H1 (cell line): ENCODE data around the gene RAB36. TPM values are rescaled to one million over a fixed set of nuclear protein-coding genes. Genes with fewer than 3 reads are reported as not detected.

ENCODE experiments used
- ASH2L ChIP-seq: fragments of 200-600, 300-600 bp; sonication (generic); IDR thresholded peaks from one replicate; pipeline ENCODE4 v1.7.1; 2017; ENCODE audit warnings: low read length
- BCL11A ChIP-seq, 2 experiments: IDR thresholded peaks; one replicate each; pipeline ENCODE4 v1.6.1; 2011; ENCODE audit warnings: low read depth in 2 of 2, low read length in 2 of 2, mild to moderate bottlenecking in 2 of 2
- CREB1 ChIP-seq: IDR thresholded peaks from 2 replicates; pipeline ENCODE4 v1.6.1; 2012; ENCODE audit warnings: inconsistent platforms
- CTBP2 ChIP-seq: IDR thresholded peaks from 2 replicates; pipeline ENCODE4 v1.7.0; 2011; ENCODE audit warnings: borderline replicate concordance, mild to moderate bottlenecking, moderate library complexity, mixed read lengths, low read length; ENCODE audit not compliant: insufficient read depth, insufficient read length
- FOSL1 ChIP-seq: IDR thresholded peaks from 2 replicates; pipeline ENCODE4 v1.6.1; 2011; ENCODE audit warnings: mild to moderate bottlenecking, low read depth, low read length, moderate library complexity; ENCODE audit not compliant: insufficient read depth
- JUN ChIP-seq: IDR thresholded peaks from 2 replicates; pipeline ENCODE4 v1.6.1; 2011; ENCODE audit warnings: low read depth, mild to moderate bottlenecking, improper control_type of control experiment, low read length
- SP4 ChIP-seq: IDR thresholded peaks from 2 replicates; pipeline ENCODE4 v1.6.1; 2012; ENCODE audit warnings: low read length, inconsistent platforms
- TAF7 ChIP-seq: optimal IDR thresholded peaks from 2 replicates; pipeline ENCODE3; 2011; ENCODE audit warnings: low read depth, mild to moderate bottlenecking, inconsistent platforms, low read length, moderate library complexity, borderline replicate concordance
- TCF12 ChIP-seq: IDR thresholded peaks from 2 replicates; pipeline ENCODE4 v1.6.1; 2011; ENCODE audit warnings: low read depth, mild to moderate bottlenecking, low read length
- polyA plus RNA-seq, 7 experiments: library from polyadenylated mRNA; depleted of rRNA in 3 of 7; stranded (reverse) in 5 of 7; unstranded in 2 of 7; fragments of >200 nt in 5 of 7; fragments of 200-250 nt in 2 of 7; gene quantifications; 1 replicate in 5 of 7; 2 replicates in 1 of 7; 4 replicates in 1 of 7; pipeline versions ENCODE4 v1.2.1 to v1.2.3, GENCODE V29; 2011 to 2013; ENCODE audit warnings: missing spikeins in 2 of 7, mixed read lengths in 2 of 7
- total RNA-seq: library from RNA; stranded (reverse); fragmentation: NEBNext Ultra II Directional; extraction: Animal tissue kit (Norgen Biotek cat#: 25700); gene quantifications from 2 replicates; pipeline ENCODE4 v1.2.1, GENCODE V29; 2021
- TF ChIP-seq, protein P1 (sequence below): IDR thresholded peaks from 2 replicates; pipeline ENCODE4 v1.6.1; 2012; ENCODE audit warnings: inconsistent platforms

Gene RAB36
- total and polyA plus RNA-seq, 2 of the 8 experiments (the other 6 are each of a cell fraction or from before 2014, with no cell fraction given) = 1.0 to 1.5 TPM

DNA sequence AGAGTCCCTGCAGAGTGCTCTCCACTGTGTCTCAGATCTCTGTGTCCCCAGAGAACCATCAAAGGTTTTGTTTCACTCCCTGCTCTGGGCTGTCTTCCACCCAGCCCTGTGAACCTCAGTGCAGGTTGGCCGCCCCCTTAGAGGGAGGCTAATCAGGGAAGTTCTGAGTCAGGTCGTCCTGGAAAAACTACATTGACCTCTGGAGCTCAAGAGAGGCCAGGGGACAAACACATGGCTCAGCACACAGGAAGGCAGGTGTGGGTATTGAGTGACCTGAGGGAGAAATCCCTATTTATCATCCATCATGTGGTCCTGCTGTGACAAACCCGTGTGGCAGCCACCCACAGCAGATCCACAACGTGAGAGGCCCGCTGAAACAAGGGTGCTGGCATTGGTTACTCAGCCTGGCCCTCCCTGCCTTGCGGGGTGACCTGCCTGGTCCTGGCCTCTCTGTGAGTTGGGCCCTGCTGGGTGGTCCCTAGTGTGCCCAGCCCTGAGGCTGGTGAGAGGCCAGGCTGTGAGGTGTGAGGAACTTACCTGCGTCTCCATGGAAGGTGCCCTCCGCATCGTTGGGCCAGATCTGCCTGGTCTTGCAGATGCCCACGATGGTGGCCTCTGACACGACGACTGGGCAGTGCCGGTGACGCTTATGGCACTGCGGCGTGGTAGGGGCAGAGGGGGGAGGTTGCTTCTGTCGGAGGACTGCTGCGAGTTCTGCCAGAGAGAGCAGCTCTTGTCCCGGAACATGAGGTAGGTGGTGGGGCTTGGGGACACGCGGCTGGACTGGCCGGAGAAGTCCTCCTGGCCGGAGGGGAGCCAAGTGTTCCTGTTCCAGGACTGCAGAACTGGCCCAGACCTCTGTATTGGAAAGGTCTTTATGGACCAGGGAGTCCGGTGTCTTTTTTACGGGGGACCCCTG lies 34.4 kb downstream of the RAB36 start (continued):
- TF ChIP-seq SP4 (no peak), TAF7 (no peak), TCF12 (no peak), BCL11A (IDR thresholded peaks at IDR 0.05; ENCODE audit: low read depth in 2 of 2, low read length in 2 of 2) (no peak), CTBP2 (no peak), JUN (no peak), CREB1 (no peak), ASH2L (no peak), FOSL1 (no peak)
- TF ChIP-seq, protein P1, sequence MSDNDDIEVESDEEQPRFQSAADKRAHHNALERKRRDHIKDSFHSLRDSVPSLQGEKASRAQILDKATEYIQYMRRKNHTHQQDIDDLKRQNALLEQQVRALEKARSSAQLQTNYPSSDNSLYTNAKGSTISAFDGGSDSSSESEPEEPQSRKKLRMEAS = no peak
